DOHH2 (cell line): Measurements from ENCODE around the gene TICAM1.
"Not testable (repeated sequence)": the region's sequence is repeated elsewhere in the genome, so short reads cannot be mapped to it uniquely, and the experiment has no call there.

Experiments used
- H3F3A ChIP-seq: fragments of 200-600 bp; sonication (generic), shearing (Covaris generic); 2 replicates; pipeline ENCODE4 v1.6.0; 2016; ENCODE audit warnings: antibody characterized with exemption, mild to moderate bottlenecking; ENCODE audit not compliant: control insufficient read depth, insufficient read depth
- H3K27ac ChIP-seq: fragments of 200-600 bp; sonication (generic); 2 replicates; pipeline ENCODE4 v1.5.1; 2014; ENCODE audit warnings: low read depth, mild to moderate bottlenecking, low read length, moderate library complexity
- H3K27me3 ChIP-seq: fragments of 200-600 bp; sonication (generic); 2 replicates; pipeline ENCODE4 v1.6.1; 2014; ENCODE audit warnings: mild to moderate bottlenecking, low read length, mixed read lengths; ENCODE audit not compliant: control insufficient read depth
- H3K36me3 ChIP-seq: fragments of 200-600 bp; sonication (generic); 2 replicates; pipeline ENCODE4 v1.6.1; 2014; ENCODE audit warnings: mild to moderate bottlenecking, low read length, moderate library complexity, mixed read lengths; ENCODE audit not compliant: control insufficient read depth
- H3K4me1 ChIP-seq: fragments of 200-600 bp; sonication (generic); 2 replicates; pipeline ENCODE4 v1.6.1; 2014; ENCODE audit warnings: mild to moderate bottlenecking, low read length, mixed read lengths; ENCODE audit not compliant: control insufficient read depth
- H3K4me2 ChIP-seq: fragments of 200-600 bp; sonication (generic); 2 replicates; pipeline ENCODE4 v1.6.0; 2014; ENCODE audit warnings: mild to moderate bottlenecking, low read length, moderate library complexity
- H3K4me3 ChIP-seq: fragments of 200-600 bp; sonication (generic); 2 replicates; pipeline ENCODE4 v1.5.1; 2014; ENCODE audit warnings: mild to moderate bottlenecking, low read length, mixed read lengths
- H3K79me2 ChIP-seq: fragments of 200-600 bp; sonication (generic); 2 replicates; pipeline ENCODE4 v1.6.1; 2014; ENCODE audit warnings: mild to moderate bottlenecking, low read length, mixed read lengths; ENCODE audit not compliant: control insufficient read depth
- H3K9me2 ChIP-seq: fragments of 200-600 bp; sonication (generic); replicated peaks from 2 replicates; pipeline ENCODE4 v1.6.1; 2014; ENCODE audit warnings: mild to moderate bottlenecking, low read length, mixed read lengths; ENCODE audit not compliant: control insufficient read depth
- H3K9me3 ChIP-seq: fragments of 200-600 bp; sonication (generic); 2 replicates; pipeline ENCODE4 v1.6.1; 2014; ENCODE audit warnings: antibody characterized with exemption, low read length, mixed read lengths; ENCODE audit not compliant: control insufficient read depth, insufficient read depth
- H4K20me1 ChIP-seq: fragments of 200-600 bp; sonication (generic); 2 replicates; pipeline ENCODE4 v1.6.0; 2014; ENCODE audit warnings: low read depth, mild to moderate bottlenecking, antibody characterized with exemption, low read length, moderate library complexity; ENCODE audit not compliant: control insufficient read depth, insufficient read depth
- CTCF ChIP-seq: fragments of 200-600 bp; sonication (generic); IDR thresholded peaks from one replicate; pipeline ENCODE4 v1.5.1; 2014; ENCODE audit warnings: antibody characterized with exemption, mild to moderate bottlenecking, low read depth, low read length; ENCODE audit not compliant: poor library complexity, severe bottlenecking
- EZH2phosphoT487 ChIP-seq: fragments of 200-600 bp; sonication (generic); IDR thresholded peaks from 2 replicates; pipeline ENCODE4 v1.6.1; 2017; ENCODE audit warnings: borderline replicate concordance, mild to moderate bottlenecking, antibody characterized with exemption, low read length, moderate library complexity, mixed read lengths

Gene TICAM1

GRCh38 chr19:4830332-4830731 is 1.2 kb downstream of the TICAM1 start:
- H3K27me3 ChIP-seq: no peaks in the 10 kb centered on the region
- H3K9me3 ChIP-seq: no peaks in the 10 kb centered on the region
- H3K4me2 ChIP-seq: peak overlapping the region; percentile 70
- no peak for TF ChIP-seq CTCF
- no peak for TF ChIP-seq EZH2phosphoT487
- no peaks in the 10 kb centered on the region for H3K9me2 ChIP-seq
- peak overlapping the region; percentile 80 for H3K4me3 ChIP-seq
- peaks cover 9% of the 10 kb centered on the region for H3F3A ChIP-seq
- H4K20me1 ChIP-seq: no peaks in the 10 kb centered on the region
- H3K36me3 ChIP-seq: peaks cover 37% of the 10 kb centered on the region
- H3K27ac ChIP-seq: peak overlapping the region; percentile 77
- H3K79me2 ChIP-seq: peaks cover 70% of the 10 kb centered on the region
- H3K4me1 ChIP-seq: peaks cover 36% of the 10 kb centered on the region

- Histone ChIP-seq H3K36me3 (peaks cover 41% of the 10 kb centered on the region), H3F3A (peaks cover 9% of the 10 kb centered on the region), H3K4me3 (peak overlapping the region; percentile 74), H4K20me1 (no peaks in the 10 kb centered on the region), H3K4me2 (peak overlapping the region; percentile 70), H3K79me2 (peaks cover 81% of the 10 kb centered on the region), H3K9me3 (no peaks in the 10 kb centered on the region), H3K4me1 (peaks cover 38% of the 10 kb centered on the region), H3K27me3 (no peaks in the 10 kb centered on the region), H3K9me2 (no peaks in the 10 kb centered on the region), H3K27ac (peak overlapping the region; percentile 77)
- TF ChIP-seq EZH2phosphoT487 (no peak), CTCF (peak; percentile 55)
Observed at GRCh38 chr19:4829001-4829712, 2.4 kb downstream of the TICAM1 start.

GRCh38 chr19:4823577-4823976 is 7.9 kb downstream of the TICAM1 start:
- H3K79me2 ChIP-seq: peaks cover 92% of the 10 kb centered on the region
- TF ChIP-seq CTCF (no peak), EZH2phosphoT487 (no peak)
- H3K4me2 ChIP-seq: no peak overlapping the region
- no peaks in the 10 kb centered on the region for H3K9me2 ChIP-seq
- H3K9me3 ChIP-seq: no peaks in the 10 kb centered on the region
- H4K20me1 ChIP-seq: no peaks in the 10 kb centered on the region
- H3K4me1 ChIP-seq: peaks cover 9% of the 10 kb centered on the region
- peak overlapping the region; percentile 16; the same call in 1 of the 2 replicates for H3K27ac ChIP-seq
- no peak overlapping the region for H3K4me3 ChIP-seq
- no peaks in the 10 kb centered on the region for H3F3A ChIP-seq
- H3K36me3 ChIP-seq: peaks cover 46% of the 10 kb centered on the region
- no peaks in the 10 kb centered on the region for H3K27me3 ChIP-seq

GRCh38 chr19:4822354-4822753 is 9.2 kb downstream of the TICAM1 start:
- not testable (repeated sequence) for H3K27me3 ChIP-seq, H3K9me2 ChIP-seq, H3K4me1 ChIP-seq, H4K20me1 ChIP-seq, H3K9me3 ChIP-seq, H3K4me2 ChIP-seq, H3K4me3 ChIP-seq, H3F3A ChIP-seq, H3K27ac ChIP-seq
- peaks cover 91% of the 10 kb centered on the region for H3K79me2 ChIP-seq
- peaks cover 49% of the 10 kb centered on the region for H3K36me3 ChIP-seq
